HEK293 (cell line): Measurements from ENCODE around the gene C1QL4.

Source experiments
- KLF10 ChIP-seq: fragments of 450-650 bp; IDR thresholded peaks from 2 replicates; pipeline ENCODE4 v1.5.1; 2018; ENCODE audit warnings: missing biosample characterization, mild to moderate bottlenecking, missing genetic modification characterization
- ZNF274 ChIP-seq, 2 experiments: fragments of 200-500 bp in 1 of 2; fragments of 450-650 bp in 1 of 2; sonication (Bioruptor generic) in 1 of 2; formaldehyde crosslinking in 1 of 2; IDR thresholded peaks; 2 replicates each; pipeline versions ENCODE4 v1.5.1 to v1.6.1; 2014 to 2016; ENCODE audit warnings: borderline replicate concordance in 1 of 2, inconsistent platforms in 1 of 2, low read length in 1 of 2, missing biosample characterization in 1 of 2, missing genetic modification characterization in 1 of 2
- ZNF292 ChIP-seq: fragments of 450-650 bp; formaldehyde crosslinking; IDR thresholded peaks from 2 replicates; pipeline ENCODE4 v1.5.1; 2016; ENCODE audit warnings: low read depth, missing biosample characterization, missing genetic modification characterization, borderline replicate concordance
- ZNF654 ChIP-seq: fragments of 450-650 bp; formaldehyde crosslinking; IDR thresholded peaks from 2 replicates; pipeline ENCODE4 v1.5.1; 2016; ENCODE audit warnings: low read depth, missing biosample characterization, missing genetic modification characterization
- ZNF76 ChIP-seq: fragments of 450-650 bp; formaldehyde crosslinking; IDR thresholded peaks from 2 replicates; pipeline ENCODE4; 2016; ENCODE audit warnings: low read depth, missing biosample characterization, missing genetic modification characterization, borderline replicate concordance
- ZNF792 ChIP-seq: fragments of 450-650 bp; formaldehyde crosslinking; IDR thresholded peaks from 2 replicates; pipeline ENCODE4 v1.5.1; 2016; ENCODE audit warnings: missing biosample characterization, missing genetic modification characterization
- TF ChIP-seq, protein P1 (sequence below): fragments of 450-650 bp; formaldehyde crosslinking; IDR thresholded peaks from 2 replicates; pipeline ENCODE4 v1.5.1; 2016; ENCODE audit warnings: missing biosample characterization, missing genetic modification characterization
- TF ChIP-seq, protein P2 (sequence below): fragments of 450-650 bp; formaldehyde crosslinking; IDR thresholded peaks from 2 replicates; pipeline ENCODE4 v1.5.1; 2016; ENCODE audit warnings: missing biosample characterization, missing genetic modification characterization
- TF ChIP-seq, protein P3 (sequence below): fragments of 450-650 bp; formaldehyde crosslinking; IDR thresholded peaks from 2 replicates; pipeline ENCODE4 v1.5.1; 2016; ENCODE audit warnings: missing biosample characterization, missing genetic modification characterization

DNA sequence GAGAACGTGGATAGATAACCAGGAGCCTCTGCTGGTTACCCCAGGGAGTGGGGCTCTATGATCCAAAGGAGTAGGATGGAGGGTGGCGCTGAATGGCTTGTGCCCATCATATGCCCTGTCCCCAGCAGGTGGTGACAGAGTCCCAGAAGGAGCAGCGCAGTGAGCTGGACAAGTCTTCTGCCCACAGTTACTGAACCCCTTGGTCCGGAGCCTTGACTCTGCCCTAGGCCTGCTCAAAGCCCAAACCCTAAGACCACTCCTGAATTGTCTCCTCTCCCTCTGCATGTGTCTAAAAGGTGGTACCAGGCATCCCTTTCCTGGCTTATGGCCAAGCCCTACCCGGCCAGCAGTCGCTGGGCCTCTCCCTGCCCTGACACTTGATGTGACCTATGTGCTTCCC lies 38.8 kb downstream of the C1QL4 start:
- no peak for TF ChIP-seq ZNF274 (IDR thresholded peaks at IDR 0.05; ENCODE audit: low read length)
- TF ChIP-seq ZNF274 (tag by site-specific recombination; IDR thresholded peaks at IDR 0.05; ENCODE audit: borderline replicate concordance): no peak
- TF ChIP-seq, protein P1, sequence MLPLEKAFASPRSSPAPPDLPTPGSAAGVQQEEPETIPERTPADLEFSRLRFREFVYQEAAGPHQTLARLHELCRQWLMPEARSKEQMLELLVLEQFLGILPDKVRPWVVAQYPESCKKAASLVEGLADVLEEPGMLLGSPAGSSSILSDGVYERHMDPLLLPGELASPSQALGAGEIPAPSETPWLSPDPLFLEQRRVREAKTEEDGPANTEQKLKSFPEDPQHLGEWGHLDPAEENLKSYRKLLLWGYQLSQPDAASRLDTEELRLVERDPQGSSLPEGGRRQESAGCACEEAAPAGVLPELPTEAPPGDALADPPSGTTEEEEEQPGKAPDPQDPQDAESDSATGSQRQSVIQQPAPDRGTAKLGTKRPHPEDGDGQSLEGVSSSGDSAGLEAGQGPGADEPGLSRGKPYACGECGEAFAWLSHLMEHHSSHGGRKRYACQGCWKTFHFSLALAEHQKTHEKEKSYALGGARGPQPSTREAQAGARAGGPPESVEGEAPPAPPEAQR: no peak
- TF ChIP-seq, protein P2, sequence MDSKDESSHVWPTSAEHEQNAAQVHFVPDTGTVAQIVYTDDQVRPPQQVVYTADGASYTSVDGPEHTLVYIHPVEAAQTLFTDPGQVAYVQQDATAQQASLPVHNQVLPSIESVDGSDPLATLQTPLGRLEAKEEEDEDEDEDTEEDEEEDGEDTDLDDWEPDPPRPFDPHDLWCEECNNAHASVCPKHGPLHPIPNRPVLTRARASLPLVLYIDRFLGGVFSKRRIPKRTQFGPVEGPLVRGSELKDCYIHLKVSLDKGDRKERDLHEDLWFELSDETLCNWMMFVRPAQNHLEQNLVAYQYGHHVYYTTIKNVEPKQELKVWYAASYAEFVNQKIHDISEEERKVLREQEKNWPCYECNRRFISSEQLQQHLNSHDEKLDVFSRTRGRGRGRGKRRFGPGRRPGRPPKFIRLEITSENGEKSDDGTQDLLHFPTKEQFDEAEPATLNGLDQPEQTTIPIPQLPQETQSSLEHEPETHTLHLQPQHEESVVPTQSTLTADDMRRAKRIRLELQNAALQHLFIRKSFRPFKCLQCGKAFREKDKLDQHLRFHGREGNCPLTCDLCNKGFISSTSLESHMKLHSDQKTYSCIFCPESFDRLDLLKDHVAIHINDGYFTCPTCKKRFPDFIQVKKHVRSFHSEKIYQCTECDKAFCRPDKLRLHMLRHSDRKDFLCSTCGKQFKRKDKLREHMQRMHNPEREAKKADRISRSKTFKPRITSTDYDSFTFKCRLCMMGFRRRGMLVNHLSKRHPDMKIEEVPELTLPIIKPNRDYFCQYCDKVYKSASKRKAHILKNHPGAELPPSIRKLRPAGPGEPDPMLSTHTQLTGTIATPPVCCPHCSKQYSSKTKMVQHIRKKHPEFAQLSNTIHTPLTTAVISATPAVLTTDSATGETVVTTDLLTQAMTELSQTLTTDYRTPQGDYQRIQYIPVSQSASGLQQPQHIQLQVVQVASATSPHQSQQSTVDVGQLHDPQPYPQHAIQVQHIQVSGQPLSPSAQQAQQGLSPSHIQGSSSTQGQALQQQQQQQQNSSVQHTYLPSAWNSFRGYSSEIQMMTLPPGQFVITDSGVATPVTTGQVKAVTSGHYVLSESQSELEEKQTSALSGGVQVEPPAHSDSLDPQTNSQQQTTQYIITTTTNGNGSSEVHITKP (tag by site-specific recombination): no peak
- TF ChIP-seq ZNF792 (tag by site-specific recombination): no peak
- TF ChIP-seq ZNF292 (tag by site-specific recombination): no peak
- no peak for TF ChIP-seq KLF10 (tag by site-specific recombination)
- no peak; the same call in 1 of the 2 replicates for TF ChIP-seq ZNF654
- TF ChIP-seq, protein P3, sequence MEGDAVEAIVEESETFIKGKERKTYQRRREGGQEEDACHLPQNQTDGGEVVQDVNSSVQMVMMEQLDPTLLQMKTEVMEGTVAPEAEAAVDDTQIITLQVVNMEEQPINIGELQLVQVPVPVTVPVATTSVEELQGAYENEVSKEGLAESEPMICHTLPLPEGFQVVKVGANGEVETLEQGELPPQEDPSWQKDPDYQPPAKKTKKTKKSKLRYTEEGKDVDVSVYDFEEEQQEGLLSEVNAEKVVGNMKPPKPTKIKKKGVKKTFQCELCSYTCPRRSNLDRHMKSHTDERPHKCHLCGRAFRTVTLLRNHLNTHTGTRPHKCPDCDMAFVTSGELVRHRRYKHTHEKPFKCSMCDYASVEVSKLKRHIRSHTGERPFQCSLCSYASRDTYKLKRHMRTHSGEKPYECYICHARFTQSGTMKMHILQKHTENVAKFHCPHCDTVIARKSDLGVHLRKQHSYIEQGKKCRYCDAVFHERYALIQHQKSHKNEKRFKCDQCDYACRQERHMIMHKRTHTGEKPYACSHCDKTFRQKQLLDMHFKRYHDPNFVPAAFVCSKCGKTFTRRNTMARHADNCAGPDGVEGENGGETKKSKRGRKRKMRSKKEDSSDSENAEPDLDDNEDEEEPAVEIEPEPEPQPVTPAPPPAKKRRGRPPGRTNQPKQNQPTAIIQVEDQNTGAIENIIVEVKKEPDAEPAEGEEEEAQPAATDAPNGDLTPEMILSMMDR (tag by site-specific recombination): no peak; the same call in 1 of the 2 replicates
- no peak for TF ChIP-seq ZNF76 (tag by site-specific recombination)
